ENCODE results near the gene BIRC6.
"Not testable (repeated sequence)": the region's sequence is repeated elsewhere in the genome, so short reads cannot be mapped to it uniquely, and the experiment has no call there.

Gene BIRC6

DNA sequence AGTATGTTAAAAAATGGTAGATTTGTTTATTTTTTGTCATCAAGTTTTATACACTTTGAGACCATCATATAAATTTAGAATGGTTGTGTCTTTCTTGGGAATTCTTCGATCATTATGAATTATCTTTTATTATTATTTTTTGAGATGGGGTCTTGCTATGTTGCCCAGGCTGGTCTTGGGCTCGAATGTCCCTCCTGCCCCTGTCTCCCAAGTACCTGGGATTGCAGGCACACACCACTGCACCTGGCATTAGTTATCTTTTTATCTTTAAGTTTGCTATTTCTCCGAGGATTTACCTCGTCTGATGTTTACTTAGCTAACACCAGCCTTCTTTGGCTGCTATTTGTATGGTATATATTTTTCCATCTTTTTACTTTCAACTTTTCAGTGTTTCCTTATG, 100.0 kb downstream of the BIRC6 start:
- Histone ChIP-seq H3K9ac (ENCODE audit: low read length) (no peak overlapping the region), H3K9me3 (ENCODE audit: control insufficient read depth, low read length) (no peaks in the 10 kb centered on the region), H3K27me3 (ENCODE audit: control insufficient read depth, insufficient read depth, low read length) (no peaks in the 10 kb centered on the region), H3K4me1 (ENCODE audit: control insufficient read depth, insufficient read depth, low read length) (no peaks in the 10 kb centered on the region), H3K4me3 (ENCODE audit: low read length) (no peak overlapping the region), H3K36me3 (ENCODE audit: control insufficient read depth, insufficient read depth, low read length) (no peaks in the 10 kb centered on the region)

GRCh38 chr2:32457814-32458213, 101.0 kb downstream of the BIRC6 start:
- H3K36me3 ChIP-seq (ENCODE audit: control insufficient read depth, insufficient read depth, low read length), result no peaks in the 10 kb centered on the region
- H3K4me3 ChIP-seq (ENCODE audit: low read length), result no peak overlapping the region

DNA sequence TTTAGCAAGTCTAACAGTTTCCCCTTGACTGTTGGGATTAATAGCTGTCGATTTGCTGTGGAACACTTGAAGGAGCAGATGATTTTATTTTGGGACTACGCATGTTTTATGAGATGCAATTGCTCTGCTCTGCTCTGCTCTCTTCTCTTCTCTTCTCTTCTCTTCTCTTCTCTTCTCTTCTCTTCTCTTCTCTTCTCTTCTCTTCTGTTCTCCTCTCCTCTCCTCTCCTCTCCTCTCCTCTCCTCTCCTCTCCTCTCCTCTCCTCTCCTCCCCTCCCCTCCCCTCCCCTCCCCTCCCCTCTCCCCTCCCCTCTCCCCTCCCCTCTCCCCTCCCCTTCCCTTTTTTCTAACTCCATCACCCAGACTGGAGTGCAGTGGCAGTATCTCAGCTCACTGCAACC, 104.0 kb downstream of the BIRC6 start:
- H3K4me3 ChIP-seq (ENCODE audit: low read length); H3K27me3 ChIP-seq (ENCODE audit: control insufficient read depth, insufficient read depth, low read length); H3K36me3 ChIP-seq (ENCODE audit: control insufficient read depth, insufficient read depth, low read length); H3K9ac ChIP-seq (ENCODE audit: low read length); H3K9me3 ChIP-seq (ENCODE audit: control insufficient read depth, low read length); H3K4me1 ChIP-seq (ENCODE audit: control insufficient read depth, insufficient read depth, low read length): not testable (repeated sequence)

More at GRCh38 chr2:32457814-32458213, 101.0 kb downstream of the BIRC6 start:
- Histone ChIP-seq H3K27me3 (ENCODE audit: control insufficient read depth, insufficient read depth, low read length) (no peaks in the 10 kb centered on the region), H3K4me1 (ENCODE audit: control insufficient read depth, insufficient read depth, low read length) (no peaks in the 10 kb centered on the region), H3K9me3 (ENCODE audit: control insufficient read depth, low read length) (no peaks in the 10 kb centered on the region), H3K9ac (ENCODE audit: low read length) (no peak overlapping the region)

DNA sequence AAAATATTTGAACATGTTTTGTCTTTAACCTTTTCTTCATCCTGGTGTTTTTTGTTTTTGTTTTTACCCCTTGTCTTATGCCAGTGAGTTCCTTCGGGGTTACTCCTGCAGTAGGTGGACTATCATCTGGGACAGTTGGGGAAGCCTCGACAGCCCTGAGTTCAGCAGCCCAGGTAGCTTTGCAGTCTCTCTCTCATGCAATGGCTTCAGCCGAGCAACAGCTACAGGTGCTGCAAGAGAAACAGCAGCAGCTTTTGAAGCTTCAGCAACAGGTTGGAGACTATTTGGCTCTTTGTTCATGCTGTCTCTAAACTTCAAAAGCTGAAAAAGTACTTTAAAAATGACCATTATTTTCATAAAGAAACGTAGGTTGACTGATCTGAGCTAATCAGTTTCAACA, 106.3 kb downstream of the BIRC6 start:
- no peaks in the 10 kb centered on the region for H3K4me1 ChIP-seq (ENCODE audit: control insufficient read depth, insufficient read depth, low read length)
- no peaks in the 10 kb centered on the region for H3K9me3 ChIP-seq (ENCODE audit: control insufficient read depth, low read length)
- no peak overlapping the region for H3K9ac ChIP-seq (ENCODE audit: low read length)
- no peak overlapping the region for H3K4me3 ChIP-seq (ENCODE audit: low read length)
- H3K36me3 ChIP-seq (ENCODE audit: control insufficient read depth, insufficient read depth, low read length), result no peaks in the 10 kb centered on the region
- H3K27me3 ChIP-seq (ENCODE audit: control insufficient read depth, insufficient read depth, low read length), result no peaks in the 10 kb centered on the region

DNA sequence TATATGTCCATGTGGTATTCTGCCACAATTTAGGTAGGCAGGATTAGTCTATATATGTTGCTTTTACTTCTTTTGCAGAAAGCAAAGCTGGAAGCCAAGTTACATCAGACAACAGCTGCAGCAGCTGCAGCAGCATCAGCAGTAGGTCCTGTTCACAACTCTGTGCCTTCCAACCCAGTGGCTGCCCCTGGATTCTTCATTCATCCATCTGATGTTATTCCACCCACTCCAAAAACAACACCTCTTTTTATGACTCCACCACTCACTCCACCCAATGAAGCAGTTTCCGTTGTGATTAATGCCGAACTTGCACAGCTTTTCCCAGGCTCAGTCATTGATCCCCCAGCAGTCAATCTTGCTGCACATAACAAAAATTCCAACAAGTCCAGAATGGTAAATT, 107.6 kb downstream of the BIRC6 start:
- Histone ChIP-seq H3K9me3 (ENCODE audit: control insufficient read depth, low read length) (no peaks in the 10 kb centered on the region), H3K9ac (ENCODE audit: low read length) (no peak overlapping the region), H3K4me3 (ENCODE audit: low read length) (no peak overlapping the region), H3K36me3 (ENCODE audit: control insufficient read depth, insufficient read depth, low read length) (no peaks in the 10 kb centered on the region), H3K4me1 (ENCODE audit: control insufficient read depth, insufficient read depth, low read length) (no peaks in the 10 kb centered on the region), H3K27me3 (ENCODE audit: control insufficient read depth, insufficient read depth, low read length) (no peaks in the 10 kb centered on the region)

GRCh38 chr2:32472605-32473004, 115.8 kb downstream of the BIRC6 start:
- Histone ChIP-seq H3K4me1 (ENCODE audit: control insufficient read depth, insufficient read depth, low read length) (no peaks in the 10 kb centered on the region), H3K36me3 (ENCODE audit: control insufficient read depth, insufficient read depth, low read length) (no peaks in the 10 kb centered on the region), H3K27me3 (ENCODE audit: control insufficient read depth, insufficient read depth, low read length) (no peaks in the 10 kb centered on the region), H3K4me3 (ENCODE audit: low read length) (no peak overlapping the region), H3K9me3 (ENCODE audit: control insufficient read depth, low read length) (no peaks in the 10 kb centered on the region), H3K9ac (ENCODE audit: low read length) (no peak overlapping the region)

GRCh38 chr2:32474381-32474780, 117.6 kb downstream of the BIRC6 start:
- Histone ChIP-seq H3K9ac (ENCODE audit: low read length) (no peak overlapping the region), H3K27me3 (ENCODE audit: control insufficient read depth, insufficient read depth, low read length) (no peaks in the 10 kb centered on the region), H3K9me3 (ENCODE audit: control insufficient read depth, low read length) (no peaks in the 10 kb centered on the region), H3K4me3 (ENCODE audit: low read length) (no peak overlapping the region), H3K4me1 (ENCODE audit: control insufficient read depth, insufficient read depth, low read length) (no peaks in the 10 kb centered on the region), H3K36me3 (ENCODE audit: control insufficient read depth, insufficient read depth, low read length) (no peaks in the 10 kb centered on the region)

- H3K4me3 ChIP-seq (ENCODE audit: low read length), result no peak overlapping the region
- no peaks in the 10 kb centered on the region for H3K27me3 ChIP-seq (ENCODE audit: control insufficient read depth, insufficient read depth, low read length)
- H3K9me3 ChIP-seq (ENCODE audit: control insufficient read depth, low read length), result no peaks in the 10 kb centered on the region
- H3K4me1 ChIP-seq (ENCODE audit: control insufficient read depth, insufficient read depth, low read length), result no peaks in the 10 kb centered on the region
- peaks cover 4% of the 10 kb centered on the region for H3K36me3 ChIP-seq (ENCODE audit: control insufficient read depth, insufficient read depth, low read length)
- H3K9ac ChIP-seq (ENCODE audit: low read length), result no peak overlapping the region
Observed at GRCh38 chr2:32478889-32479620, 122.2 kb downstream of the BIRC6 start.

DNA sequence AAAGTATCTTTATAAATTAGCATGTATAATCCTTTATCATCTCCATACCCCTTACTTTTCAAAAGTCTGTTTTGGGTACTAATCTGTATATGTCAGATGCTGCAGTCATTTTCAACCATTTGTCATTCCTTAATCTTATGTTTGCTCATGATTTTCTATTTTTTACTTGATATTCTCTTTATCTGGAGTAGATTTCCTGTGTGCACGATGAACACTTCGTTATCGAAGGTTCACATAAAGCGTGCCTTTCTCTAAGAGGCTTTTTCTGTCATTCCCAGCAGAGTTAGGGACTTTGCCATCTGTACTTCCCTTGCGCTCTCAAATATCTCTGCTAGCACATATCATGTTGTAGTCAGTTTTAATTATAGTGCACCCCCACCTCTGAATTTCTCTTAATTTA, 123.2 kb downstream of the BIRC6 start:
- Histone ChIP-seq H3K36me3 (ENCODE audit: control insufficient read depth, insufficient read depth, low read length) (peaks cover 4% of the 10 kb centered on the region), H3K27me3 (ENCODE audit: control insufficient read depth, insufficient read depth, low read length) (no peaks in the 10 kb centered on the region), H3K9me3 (ENCODE audit: control insufficient read depth, low read length) (no peaks in the 10 kb centered on the region), H3K9ac (ENCODE audit: low read length) (no peak overlapping the region), H3K4me3 (ENCODE audit: low read length) (no peak overlapping the region), H3K4me1 (ENCODE audit: control insufficient read depth, insufficient read depth, low read length) (no peaks in the 10 kb centered on the region)

- no peak overlapping the region for H3K4me3 ChIP-seq (ENCODE audit: low read length)
- H3K36me3 ChIP-seq (ENCODE audit: control insufficient read depth, insufficient read depth, low read length), result peaks cover 11% of the 10 kb centered on the region
- no peaks in the 10 kb centered on the region for H3K9me3 ChIP-seq (ENCODE audit: control insufficient read depth, low read length)
- no peak overlapping the region for H3K9ac ChIP-seq (ENCODE audit: low read length)
- no peaks in the 10 kb centered on the region for H3K27me3 ChIP-seq (ENCODE audit: control insufficient read depth, insufficient read depth, low read length)
- no peaks in the 10 kb centered on the region for H3K4me1 ChIP-seq (ENCODE audit: control insufficient read depth, insufficient read depth, low read length)
Observed at GRCh38 chr2:32482471-32482870, 125.6 kb downstream of the BIRC6 start.

DNA sequence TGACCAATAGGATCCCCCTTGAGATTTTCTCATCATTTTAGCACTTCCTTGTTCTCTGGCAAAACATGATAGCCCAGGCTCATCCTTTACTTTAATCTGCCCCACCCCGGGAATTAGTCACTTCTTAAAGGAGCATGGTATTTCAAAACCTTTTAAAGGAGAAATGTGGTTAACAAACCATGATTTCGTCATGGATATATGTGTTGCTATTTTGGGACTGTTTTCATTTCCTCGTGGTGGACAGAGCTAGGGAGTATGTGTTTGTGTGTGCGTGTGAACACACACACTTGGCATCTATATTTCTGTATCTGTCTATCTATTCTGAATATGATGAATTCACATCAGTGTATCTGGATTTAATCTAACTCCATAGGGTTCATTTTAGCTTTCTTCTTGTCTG, 128.1 kb downstream of the BIRC6 start:
- Histone ChIP-seq H3K4me1 (ENCODE audit: control insufficient read depth, insufficient read depth, low read length) (no peaks in the 10 kb centered on the region), H3K36me3 (ENCODE audit: control insufficient read depth, insufficient read depth, low read length) (peaks cover 11% of the 10 kb centered on the region), H3K27me3 (ENCODE audit: control insufficient read depth, insufficient read depth, low read length) (no peaks in the 10 kb centered on the region), H3K4me3 (ENCODE audit: low read length) (no peak overlapping the region), H3K9ac (ENCODE audit: low read length) (no peak overlapping the region), H3K9me3 (ENCODE audit: control insufficient read depth, low read length) (no peaks in the 10 kb centered on the region)

DNA sequence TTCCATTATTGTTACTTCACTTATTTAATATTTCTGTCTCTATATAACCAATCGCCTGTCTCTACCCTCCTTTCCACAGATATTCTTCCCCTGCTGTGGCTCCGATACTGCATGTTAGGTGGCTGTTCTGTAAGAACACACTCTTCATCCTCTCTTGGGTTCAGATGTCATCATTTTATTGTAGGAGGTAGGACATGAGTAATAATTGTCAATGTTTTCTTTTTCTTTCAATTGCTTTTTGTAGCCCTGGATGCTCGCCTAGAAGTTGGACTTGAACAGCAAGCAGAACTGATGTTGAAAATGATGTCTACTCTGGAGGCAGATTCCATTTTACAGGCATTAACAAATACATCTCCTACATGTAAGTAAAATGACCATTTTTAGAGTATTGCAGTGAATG, 128.6 kb downstream of the BIRC6 start:
- no peaks in the 10 kb centered on the region for H3K27me3 ChIP-seq (ENCODE audit: control insufficient read depth, insufficient read depth, low read length)
- no peaks in the 10 kb centered on the region for H3K9me3 ChIP-seq (ENCODE audit: control insufficient read depth, low read length)
- H3K4me3 ChIP-seq (ENCODE audit: low read length), result no peak overlapping the region
- H3K9ac ChIP-seq (ENCODE audit: low read length), result no peak overlapping the region
- H3K4me1 ChIP-seq (ENCODE audit: control insufficient read depth, insufficient read depth, low read length), result no peaks in the 10 kb centered on the region
- peaks cover 11% of the 10 kb centered on the region for H3K36me3 ChIP-seq (ENCODE audit: control insufficient read depth, insufficient read depth, low read length)

DNA sequence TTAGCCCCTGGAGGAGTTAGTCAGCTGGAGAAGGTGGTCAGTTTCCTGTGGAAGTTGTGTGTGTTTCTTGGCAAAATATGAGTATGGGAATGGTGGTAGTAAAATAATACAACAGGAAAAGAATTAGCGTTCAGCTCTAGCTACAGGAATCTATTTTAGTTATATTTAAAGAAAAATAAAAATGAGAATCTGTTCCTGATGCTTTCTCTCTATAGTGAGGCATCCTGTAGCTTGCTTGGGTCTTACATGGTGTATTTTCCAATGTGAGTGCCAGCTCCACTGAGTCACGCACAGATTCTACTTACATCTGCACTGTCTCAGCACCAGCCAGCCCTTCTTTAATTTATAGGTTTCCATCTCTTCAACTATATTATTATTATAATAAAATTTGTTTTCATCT, 132.2 kb downstream of the BIRC6 start:
- Histone ChIP-seq H3K36me3 (ENCODE audit: control insufficient read depth, insufficient read depth, low read length) (peaks cover 7% of the 10 kb centered on the region), H3K27me3 (ENCODE audit: control insufficient read depth, insufficient read depth, low read length) (no peaks in the 10 kb centered on the region), H3K9ac (ENCODE audit: low read length) (no peak overlapping the region), H3K4me1 (ENCODE audit: control insufficient read depth, insufficient read depth, low read length) (no peaks in the 10 kb centered on the region), H3K9me3 (ENCODE audit: control insufficient read depth, low read length) (no peaks in the 10 kb centered on the region), H3K4me3 (ENCODE audit: low read length) (no peak overlapping the region)

Measured in mucosa of stomach (tissue), 1 donor.